SIG-M5 (cell line): Measurements from ENCODE around the gene CD226.
"Not testable (repeated sequence)": the region's sequence is repeated elsewhere in the genome, so short reads cannot be mapped to it uniquely, and the experiment has no call there.

ENCODE experiments used
- DNase-seq: peaks from one replicate; lab custom pipeline; 2025; lab: John Stamatoyannopoulos, UW

The CD226 gene

DNA sequence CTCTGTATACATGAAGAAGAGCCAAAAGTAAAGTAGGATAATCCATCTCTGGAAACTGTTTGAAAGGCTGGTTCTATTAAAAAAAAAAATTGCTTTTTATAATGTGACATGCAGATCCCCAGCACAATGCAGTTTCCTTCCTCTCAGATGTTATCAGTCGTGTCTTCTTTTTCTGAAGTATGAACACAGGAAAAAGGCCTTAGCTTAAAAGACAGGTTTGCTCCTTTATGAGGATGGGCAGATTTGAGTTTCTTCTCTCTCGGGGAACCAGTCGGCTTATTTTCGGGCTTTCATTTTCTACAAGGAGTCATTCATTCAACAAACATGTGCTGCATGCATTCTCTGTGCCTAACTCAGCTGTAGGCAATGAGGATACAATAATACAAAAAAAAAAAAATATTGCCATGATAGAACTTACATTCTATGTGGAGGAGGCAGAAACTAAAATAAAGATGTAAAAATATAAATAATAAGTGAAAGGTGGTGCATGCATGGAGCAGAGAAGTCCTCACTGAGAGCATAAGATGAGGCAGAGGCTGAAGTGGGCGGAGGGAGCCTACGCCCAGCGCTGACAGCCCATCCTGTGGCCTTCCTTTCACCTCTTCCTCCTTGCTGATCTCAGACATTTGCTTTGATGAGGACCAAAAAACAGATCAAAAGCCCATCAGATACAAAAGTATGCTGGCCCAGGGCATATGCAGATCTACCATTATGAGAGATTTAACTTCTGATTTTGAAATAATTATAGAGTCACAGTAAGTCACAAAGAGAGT is at the start of gene CD226:
Gene CD226 (minus strand): TSS at position 513 of the 773 bp plus-strand sequence. CDS start 467 bp downstream, at position 46.
- DNase-seq: no peak

GRCh38 chr18:69996951-69997798 is 49.5 kb upstream of the CD226 start:
- DNase-seq: no peak

DNA sequence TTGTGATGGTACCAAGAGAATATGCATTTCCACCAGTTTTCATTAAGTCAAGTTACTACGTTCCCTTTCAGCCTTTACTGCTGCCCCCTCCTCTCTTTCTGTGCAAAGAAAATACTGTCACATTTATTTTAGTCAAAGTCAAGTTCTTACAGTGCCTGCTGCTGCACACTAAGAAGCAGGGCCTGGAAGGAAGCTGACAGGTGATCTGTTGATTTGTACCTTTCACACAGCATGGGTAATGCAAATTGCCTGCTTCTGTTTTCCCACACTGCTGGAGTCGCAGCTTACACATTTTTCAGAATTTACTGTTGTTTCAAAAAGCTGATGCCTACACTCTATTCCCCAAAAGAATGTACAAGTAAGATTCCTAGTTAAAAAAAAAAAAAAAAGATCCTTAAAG is 48.7 kb upstream of the CD226 start:
- DNase-seq: no peak

- no peak for DNase-seq
Observed at GRCh38 chr18:69995774-69996173, 48.1 kb upstream of the CD226 start.

GRCh38 chr18:69992776-69993175 is 45.1 kb upstream of the CD226 start:
- no peak for DNase-seq

GRCh38 chr18:69987870-69988269 is 40.2 kb upstream of the CD226 start:
- no peak for DNase-seq

DNA sequence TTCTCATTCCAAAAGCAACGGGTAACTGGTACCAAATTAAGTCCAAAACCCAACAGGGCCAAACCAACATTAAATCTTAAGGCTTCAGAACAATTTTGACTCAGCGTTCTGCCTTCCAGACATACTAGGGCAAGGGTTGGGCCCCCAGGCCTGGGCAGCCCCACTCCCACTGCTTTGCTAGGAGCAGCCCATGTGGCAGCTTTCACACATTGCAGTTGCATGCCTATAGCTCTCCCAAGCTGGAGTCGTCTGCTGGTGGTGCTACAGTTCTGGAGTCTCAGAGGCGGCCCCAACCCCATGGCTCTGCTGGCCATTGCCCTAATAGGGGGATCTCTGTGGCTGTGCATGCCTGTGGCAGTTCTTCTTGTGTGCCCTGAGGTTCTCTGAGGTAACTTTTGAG is 37.6 kb upstream of the CD226 start:
- no peak for DNase-seq

DNA sequence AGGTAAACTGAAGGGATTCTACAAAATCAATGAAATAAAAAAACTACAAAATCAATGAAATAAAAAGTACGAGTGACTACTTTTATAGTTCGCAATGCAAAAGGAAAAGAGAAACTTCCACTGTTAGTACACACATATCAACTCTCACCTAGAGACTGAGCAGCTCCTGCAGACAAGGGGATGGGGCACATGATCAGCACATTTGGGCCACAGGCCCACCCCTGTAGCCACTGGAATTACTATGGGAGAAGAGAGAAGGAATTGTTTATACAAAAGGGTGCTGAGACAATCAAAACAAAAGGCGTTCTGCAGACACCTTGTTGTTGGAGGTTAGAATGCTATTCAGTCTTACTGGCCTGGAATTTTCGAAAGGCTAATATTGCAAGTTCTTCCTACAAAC is 34.7 kb upstream of the CD226 start:
- no peak for DNase-seq

- DNase-seq: no peak
Observed at GRCh38 chr18:69981948-69982347, 34.3 kb upstream of the CD226 start.

GRCh38 chr18:69980982-69981804 is 33.5 kb upstream of the CD226 start:
- no peak for DNase-seq

- no peak for DNase-seq
Observed at GRCh38 chr18:69980509-69980908, 32.8 kb upstream of the CD226 start.

DNA sequence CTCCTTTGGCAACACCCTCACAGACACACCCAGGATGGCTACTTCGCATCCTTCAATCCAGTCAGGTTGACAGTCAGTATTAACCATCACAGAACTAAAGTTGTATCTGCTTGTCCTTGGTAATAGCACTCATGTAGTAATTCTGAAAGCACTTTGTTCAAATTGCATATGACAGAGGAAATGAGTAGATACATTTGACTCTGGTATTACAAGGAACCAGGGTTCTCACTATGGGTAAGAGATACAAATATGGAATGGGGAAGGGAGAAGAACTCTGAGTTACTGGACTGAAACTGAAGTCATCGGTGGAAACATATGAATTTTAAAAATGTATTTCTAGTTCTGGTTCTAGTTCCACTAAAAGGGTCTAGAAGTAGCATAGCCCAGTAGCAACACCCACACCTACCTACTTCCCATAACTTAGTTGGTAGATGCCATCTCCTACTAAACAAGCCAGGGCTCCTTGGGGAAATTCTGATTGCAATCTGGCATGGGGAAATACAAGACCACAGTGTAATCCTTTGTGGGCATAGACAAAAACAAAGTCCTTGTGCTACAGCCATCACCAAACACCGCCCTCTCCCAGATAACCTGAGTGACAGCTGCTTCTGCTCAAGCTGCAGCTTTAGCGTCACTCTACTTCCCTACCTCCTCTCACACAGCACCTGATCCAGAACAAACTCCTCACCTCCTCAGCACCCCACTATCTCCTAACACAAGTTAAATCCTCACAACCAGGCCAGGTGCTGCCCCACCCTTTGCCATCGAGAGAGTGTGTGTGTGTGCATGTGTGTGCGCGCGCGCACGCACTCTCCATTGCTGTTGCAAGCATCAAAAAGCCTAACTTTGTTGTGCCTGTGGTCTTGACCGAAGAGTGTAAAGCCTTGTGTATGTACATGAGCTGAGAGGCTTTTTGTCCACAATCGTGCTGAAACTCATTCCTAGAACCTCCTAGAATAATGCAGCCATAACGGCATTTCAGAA is 31.4 kb upstream of the CD226 start:
- DNase-seq: no peak

GRCh38 chr18:69975294-69975693 is 27.6 kb upstream of the CD226 start:
- DNase-seq: not testable (repeated sequence)

GRCh38 chr18:69974365-69974764 is 26.7 kb upstream of the CD226 start:
- DNase-seq: no peak

DNA sequence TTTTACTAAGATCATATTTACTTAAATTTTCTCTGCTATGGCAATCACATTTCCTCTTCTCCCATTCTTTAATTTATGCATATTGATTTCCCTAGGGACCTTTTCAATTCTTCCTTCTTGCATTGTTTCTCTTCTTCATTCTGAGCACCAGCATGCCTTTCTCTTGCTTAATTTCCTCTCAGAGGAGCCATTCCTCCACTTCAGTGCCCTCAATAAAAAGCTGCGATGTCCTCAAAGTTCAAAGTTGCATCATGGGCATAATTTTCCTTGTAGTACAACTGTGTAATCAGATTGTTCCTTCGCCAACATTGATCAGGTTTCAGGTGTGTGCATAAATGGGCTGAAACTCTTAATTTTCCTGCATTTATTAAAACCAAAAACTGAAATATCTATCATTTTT is 21.8 kb upstream of the CD226 start:
- DNase-seq: no peak

- no peak for DNase-seq
Observed at GRCh38 chr18:69968039-69968438, 20.4 kb upstream of the CD226 start.

DNA sequence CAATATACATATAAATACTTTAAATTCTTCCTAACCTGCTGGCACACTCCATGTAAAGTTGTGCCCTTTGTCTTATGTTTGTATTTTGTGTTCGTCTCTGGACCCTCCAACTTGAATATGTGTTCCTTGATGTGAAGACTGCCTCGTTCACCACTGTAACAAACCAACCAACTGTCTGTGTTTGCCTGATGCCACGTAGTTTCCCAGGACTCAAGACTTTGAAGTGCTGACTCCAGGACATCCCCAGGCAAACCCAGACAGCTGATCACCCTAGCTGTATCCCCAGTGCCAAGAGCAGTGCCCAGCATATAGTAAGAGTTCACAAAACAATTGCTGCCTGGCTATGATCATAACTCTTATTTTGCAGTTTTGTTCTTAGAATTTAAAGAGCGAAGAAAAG is 15.5 kb upstream of the CD226 start:
- DNase-seq: no peak

- DNase-seq: no peak
Observed at GRCh38 chr18:69961718-69962117, 14.0 kb upstream of the CD226 start.

DNA sequence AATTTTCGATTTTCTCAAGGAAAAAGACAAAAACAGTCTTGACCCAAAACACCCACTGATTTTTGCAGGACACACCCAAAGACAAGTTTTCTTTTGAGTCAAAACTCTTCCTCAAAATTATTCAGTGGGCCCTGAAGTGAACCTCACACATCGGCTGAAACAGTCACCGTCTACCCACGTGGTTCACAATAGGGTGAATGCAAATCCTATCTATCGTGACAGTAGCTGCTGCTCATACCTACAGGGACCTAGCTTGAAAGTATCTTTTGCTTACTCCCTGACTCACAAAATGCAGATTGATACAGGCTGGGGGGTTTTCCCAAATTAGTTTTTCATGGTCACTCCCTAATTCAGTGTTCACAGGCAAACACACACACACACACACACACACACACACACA is 10.7 kb upstream of the CD226 start:
- no peak for DNase-seq

- no peak for DNase-seq
Observed at GRCh38 chr18:69957747-69958146, 10.1 kb upstream of the CD226 start.
